ENCODE measurements around the gene KCNG3. TPM values are rescaled to one million over a fixed set of nuclear protein-coding genes. Genes with fewer than 3 reads are reported as not detected.
"Not testable (repeated sequence)": the region's sequence is repeated elsewhere in the genome, so short reads cannot be mapped to it uniquely, and the experiment has no call there.

KCNG3 gene
- total and polyA plus RNA-seq, 10 donors, result 0.10 TPM; not detected in 9

- DNase-seq, result no peak
- no peaks in the 10 kb centered on the region for H3K36me3 ChIP-seq
- H3K9me3 ChIP-seq, result peaks cover 0 to 4% (median 0%) of the 10 kb centered on the region in 8 donors
- WGBS, 5 donors, result 65 to 86% (median 82%) methylated on average over 4 of the region's 4 CpGs
- H3K27me3 ChIP-seq (replicated peaks in 1 of 7), result peaks cover 0 to 13% (median 0%) of the 10 kb centered on the region in 7 donors
- intact Hi-C loops (cut with DNase I; ENCODE audit: low total_unique reads), result no loop called here
- no peaks in the 10 kb centered on the region for H3K4me1 ChIP-seq
- TF ChIP-seq CTCF (IDR thresholded peaks at IDR 0.05 in 8 of 11, conservative IDR thresholded peaks at IDR 0.05 in 3 of 11) (no peak), POLR2AphosphoS5 (IDR thresholded peaks at IDR 0.05) (no peak), POLR2A (IDR thresholded peaks at IDR 0.05) (no peak)
- no peak overlapping the region for H3K4me3 ChIP-seq
- H3K27ac ChIP-seq, result no peak overlapping the region
These were observed 89.1 kb downstream of the KCNG3 start for GRCh38 chr2:42404676-42405075.

DNA sequence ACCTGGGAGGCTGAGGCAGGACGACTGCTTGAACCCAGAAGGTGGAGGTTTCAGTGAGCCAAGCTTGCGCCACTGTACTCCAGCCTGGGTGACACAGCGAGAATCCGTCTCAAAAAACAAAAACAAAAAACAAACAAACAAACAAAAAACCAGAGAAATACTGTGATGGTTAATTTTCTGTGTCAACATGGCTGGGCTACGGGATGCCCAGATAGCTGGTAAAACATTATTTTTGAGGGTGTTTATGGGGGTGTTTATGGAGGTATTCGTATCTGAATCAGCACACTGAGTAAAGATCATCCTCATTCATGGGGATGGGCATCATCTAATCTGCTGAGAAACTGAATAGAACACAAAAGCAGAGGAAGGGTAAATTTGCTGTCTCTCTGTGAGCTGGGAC, 92.0 kb downstream of the KCNG3 start:
- WGBS, 5 donors, result 92 to 96% (median 93%) methylated on average over 6 of the region's 6 CpGs
- no peaks in the 10 kb centered on the region for H3K27me3 ChIP-seq (replicated peaks in 1 of 7)
- no peak overlapping the region for H3K4me3 ChIP-seq
- intact Hi-C loops (cut with DNase I; ENCODE audit: low total_unique reads), result no loop called here
- no peak overlapping the region for H3K27ac ChIP-seq
- no peak for DNase-seq
- H3K36me3 ChIP-seq, result no peaks in the 10 kb centered on the region
- TF ChIP-seq POLR2A (IDR thresholded peaks at IDR 0.05) (no peak), CTCF (IDR thresholded peaks at IDR 0.05 in 8 of 11, conservative IDR thresholded peaks at IDR 0.05 in 3 of 11) (no peak), POLR2AphosphoS5 (IDR thresholded peaks at IDR 0.05) (no peak)
- peaks cover 0 to 4% (median 0%) of the 10 kb centered on the region in 8 donors for H3K9me3 ChIP-seq
- no peaks in the 10 kb centered on the region for H3K4me1 ChIP-seq

DNA sequence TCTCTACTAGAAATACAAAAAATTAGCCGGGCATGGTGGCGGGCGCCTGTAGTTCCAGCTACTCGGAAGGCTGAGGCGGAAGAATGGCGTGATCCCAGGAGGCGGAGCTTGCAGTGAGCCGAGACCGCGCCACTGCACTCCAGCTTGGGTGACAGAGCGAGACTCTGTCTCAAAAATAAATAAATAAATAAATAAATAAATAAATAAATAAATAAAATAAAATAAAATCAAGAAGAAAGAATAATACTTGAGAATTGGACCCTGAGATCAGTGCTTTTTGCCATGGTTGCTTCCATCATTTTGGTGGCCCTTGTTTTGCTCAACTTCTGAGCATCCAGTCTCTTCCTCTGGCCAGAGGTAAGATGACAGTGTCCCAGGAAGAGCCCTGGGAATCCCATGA, 95.7 kb downstream of the KCNG3 start:
- H3K9me3 ChIP-seq; H3K4me3 ChIP-seq; H3K27me3 ChIP-seq (replicated peaks in 1 of 7); intact Hi-C loops (cut with DNase I; ENCODE audit: low total_unique reads); H3K4me1 ChIP-seq; H3K36me3 ChIP-seq; DNase-seq; H3K27ac ChIP-seq: not testable (repeated sequence)
- WGBS, 5 donors, result 94 to 99% (median 96%) methylated on average over 11 of the region's 11 CpGs

GRCh38 chr2:42393320-42393719, 100.5 kb downstream of the KCNG3 start:
- H3K27me3 ChIP-seq (replicated peaks in 1 of 7); H3K4me3 ChIP-seq; H3K9me3 ChIP-seq; intact Hi-C loops (cut with DNase I; ENCODE audit: low total_unique reads); H3K27ac ChIP-seq; H3K36me3 ChIP-seq; DNase-seq; H3K4me1 ChIP-seq: not testable (repeated sequence)
- WGBS, 5 donors, result 91 to 97% (median 96%) methylated on average over 3 of the region's 3 CpGs

- intact Hi-C loops (cut with DNase I; ENCODE audit: low total_unique reads), result no loop called here
- Histone ChIP-seq H3K9me3 (no peaks in the 10 kb centered on the region), H3K4me1 (no peaks in the 10 kb centered on the region), H3K27me3 (replicated peaks in 1 of 7) (no peaks in the 10 kb centered on the region), H3K4me3 (no peak overlapping the region), H3K36me3 (no peaks in the 10 kb centered on the region), H3K27ac (no peak overlapping the region)
- no peak for DNase-seq
- TF ChIP-seq POLR2A (IDR thresholded peaks at IDR 0.05) (no peak), POLR2AphosphoS5 (IDR thresholded peaks at IDR 0.05) (no peak), CTCF (IDR thresholded peaks at IDR 0.05 in 8 of 11, conservative IDR thresholded peaks at IDR 0.05 in 3 of 11) (no peak)
- WGBS, 5 donors, result 85 to 95% (median 91%) methylated on average over 1 of the region's 1 CpG
These were observed 101.6 kb downstream of the KCNG3 start for GRCh38 chr2:42392191-42392590.

Small RNA genes within 50 kb of the gene (small RNA-seq; reads per million reads assigned to genes)
- gene RF00017 (0 reads per million in 4 donors), gene RF00612 (0 reads per million in 4 donors)

Other genes with a start within 250 kb of the KCNG3 start
- gene COX7A2L, start 132.8 kb downstream of the KCNG3 start, total RNA-seq, result 100 to 1,000 TPM in 3 of 7 donors, 10 to 100 TPM in 4; 63.3 to 118 (median 74.0) TPM
- 100 to 1,000 TPM in 2 of 3 donors, 10 to 100 TPM in 1; 98.3 to 144 (median 118) TPM for gene COX7A2L, start 132.8 kb downstream of the KCNG3 start, polyA plus RNA-seq
- 10 to 100 TPM; 23.3 to 42.9 (median 28.8) TPM for gene MTA3, start 74.7 kb upstream of the KCNG3 start, total RNA-seq
- 10 to 100 TPM; 11.6 to 16.7 (median 16.3) TPM for gene MTA3, start 74.7 kb upstream of the KCNG3 start, polyA plus RNA-seq

All from spleen (tissue), 11 donors.